IPS DF 6.9 (cell line): ENCODE measurements around the gene ZSWIM3.

Experiments
- DNase-seq: peaks from one replicate; pipeline ENCODE4 v3.0.0-alpha.2; 2013; ENCODE audit warnings: low read depth, low spot score
- H3K27ac ChIP-seq: one replicate; pipeline ENCODE4 v1.5.1; 2013; ENCODE audit warnings: low read length, control low read depth
- H3K27me3 ChIP-seq: 2 replicates; pipeline ENCODE4 v1.6.1; 2013; ENCODE audit warnings: mild to moderate bottlenecking, low read length; ENCODE audit not compliant: control insufficient read depth, insufficient read depth
- H3K36me3 ChIP-seq: 2 replicates; pipeline ENCODE4 v1.6.1; 2013; ENCODE audit warnings: low read length; ENCODE audit not compliant: control insufficient read depth, insufficient read depth
- H3K4me1 ChIP-seq: 2 replicates; pipeline ENCODE4 v1.6.1; 2013; ENCODE audit warnings: low read length; ENCODE audit not compliant: control insufficient read depth, insufficient read depth
- H3K4me3 ChIP-seq: 2 replicates; pipeline ENCODE4 v1.5.1; 2013; ENCODE audit warnings: mild to moderate bottlenecking, low read length
- H3K9me3 ChIP-seq: 2 replicates; pipeline ENCODE4 v1.6.1; 2013; ENCODE audit warnings: low read length, inconsistent platforms; ENCODE audit not compliant: control insufficient read depth, insufficient read depth
- WGBS: extraction: QIAGEN DNeasy Blood & Tissue Kit; methylation state at CpG from one replicate; pipeline ENCODE4 v1.1.7; 2013; ENCODE audit warnings: mixed read lengths, missing lambda C conversion rate; ENCODE audit not compliant: insufficient read length, insufficient coverage; 5-methylcytosine and 5-hydroxymethylcytosine counted together

Gene ZSWIM3

GRCh38 chr20:45910670-45911485, 53.5 kb downstream of the ZSWIM3 start:
- H3K4me3 ChIP-seq, result peak overlapping the region; percentile 69; the same call in 1 of the 2 replicates
- 100% methylated on average over 2 of the region's 43 CpGs for WGBS

DNA sequence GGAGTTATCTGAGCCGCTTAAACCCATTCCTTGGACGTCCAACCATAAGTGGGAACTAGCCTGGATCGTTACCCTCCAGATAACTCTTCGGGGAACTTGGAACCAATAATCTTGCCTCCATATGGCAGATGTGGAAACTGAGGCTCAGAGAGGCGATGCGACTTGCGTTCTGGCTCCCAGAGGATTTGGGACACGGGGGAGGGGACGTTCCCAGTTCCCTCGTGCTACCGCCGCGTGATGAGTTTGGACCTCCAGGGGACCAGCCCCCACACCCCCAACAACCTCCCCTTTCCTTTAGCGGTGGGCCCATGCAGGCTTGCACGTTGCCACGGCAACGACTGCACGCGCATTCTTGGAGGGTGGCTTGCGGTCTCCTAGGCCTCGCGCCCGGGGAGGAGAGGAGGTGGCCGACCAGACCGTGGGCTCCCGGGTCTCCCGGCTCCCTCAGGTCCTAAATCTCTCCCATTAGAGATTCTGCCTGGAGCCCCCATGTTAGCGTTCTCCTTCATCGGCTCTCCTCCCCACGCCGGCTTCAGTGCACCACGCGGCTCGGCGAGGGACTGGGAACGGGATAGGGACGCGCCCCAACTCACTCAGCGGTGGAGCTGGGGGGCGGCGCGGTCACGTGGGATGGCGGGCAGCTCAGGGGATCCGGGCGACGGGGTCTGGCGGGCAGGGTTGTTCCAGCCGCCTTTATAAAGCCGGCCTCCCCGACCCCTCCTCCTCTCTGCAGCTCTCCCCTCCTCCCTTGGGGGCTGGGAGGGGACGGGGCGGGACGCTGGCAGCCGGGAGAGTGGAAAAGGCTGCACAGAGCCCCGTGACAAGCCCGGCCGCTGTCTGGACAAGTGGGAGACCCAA, 54.3 kb downstream of the ZSWIM3 start, which contains the start of gene PLTP:
Gene PLTP (minus strand): TSS at position 670 of the 858 bp plus-strand sequence. CDS start 703 bp downstream, outside the sequence.
- Histone ChIP-seq H3K9me3 (no peaks in the 10 kb centered on the region), H3K27me3 (no peaks in the 10 kb centered on the region), H3K4me3 (peak within 1 kb of the TSS; percentile 69; the same call in 1 of the 2 replicates), H3K4me1 (peaks cover 3% of the 10 kb centered on the region; the same call in 1 of the 2 replicates), H3K36me3 (peaks cover 10% of the 10 kb centered on the region; the same call in 1 of the 2 replicates), H3K27ac (no peak within 1 kb of the TSS)
- WGBS, result no CpG with 5 or more reads among the region's 58 CpGs
- DNase-seq, result no peak

More at GRCh38 chr20:45910670-45911485, 53.5 kb downstream of the ZSWIM3 start:
- Histone ChIP-seq H3K27ac (no peak overlapping the region), H3K27me3 (no peaks in the 10 kb centered on the region), H3K4me1 (peaks cover 3% of the 10 kb centered on the region; the same call in 1 of the 2 replicates), H3K9me3 (no peaks in the 10 kb centered on the region), H3K36me3 (peaks cover 10% of the 10 kb centered on the region)
- DNase-seq, result peak; percentile 100

DNA sequence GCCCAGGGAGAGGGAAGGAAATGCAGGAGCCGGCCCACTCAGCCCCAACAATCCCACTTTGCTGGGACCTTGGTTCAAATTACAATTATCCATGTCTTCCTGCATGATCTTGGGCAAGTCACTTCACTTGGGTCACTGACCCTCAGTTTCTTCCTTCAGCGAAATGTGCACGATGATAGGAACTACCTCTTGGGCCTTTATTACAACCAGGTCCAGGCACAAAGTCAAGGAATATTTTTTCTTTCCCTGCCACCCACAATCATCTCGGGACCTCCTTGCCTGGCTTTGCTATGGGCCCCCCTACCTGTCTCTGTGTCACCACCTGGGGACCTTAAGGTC, 54.9 kb downstream of the ZSWIM3 start:
- H3K4me3 ChIP-seq, result peak overlapping the region; percentile 69; the same call in 1 of the 2 replicates
- DNase-seq, result no peak
- no CpG with 5 or more reads among the region's 4 CpGs for WGBS

GRCh38 chr20:45913116-45913515, 55.7 kb downstream of the ZSWIM3 start:
- H3K27ac ChIP-seq, result no peak overlapping the region
- H3K4me3 ChIP-seq, result no peak overlapping the region
- H3K36me3 ChIP-seq, result 0 out of 2 replicates have a peak, but pooled peaks cover 5% of the 10 kb centered on the region
- H3K4me1 ChIP-seq, result peaks cover 3% of the 10 kb centered on the region; the same call in 1 of the 2 replicates
- no peak for DNase-seq
- no CpG with 5 or more reads among the region's 5 CpGs for WGBS
- H3K27me3 ChIP-seq, result no peaks in the 10 kb centered on the region
- H3K9me3 ChIP-seq, result no peaks in the 10 kb centered on the region

More for the DNA sequence above, 54.9 kb downstream of the ZSWIM3 start:
- no peak overlapping the region for H3K27ac ChIP-seq
- peaks cover 9% of the 10 kb centered on the region; the same call in 1 of the 2 replicates for H3K36me3 ChIP-seq
- H3K4me1 ChIP-seq, result peaks cover 3% of the 10 kb centered on the region; the same call in 1 of the 2 replicates
- no peaks in the 10 kb centered on the region for H3K27me3 ChIP-seq
- H3K9me3 ChIP-seq, result no peaks in the 10 kb centered on the region

DNA sequence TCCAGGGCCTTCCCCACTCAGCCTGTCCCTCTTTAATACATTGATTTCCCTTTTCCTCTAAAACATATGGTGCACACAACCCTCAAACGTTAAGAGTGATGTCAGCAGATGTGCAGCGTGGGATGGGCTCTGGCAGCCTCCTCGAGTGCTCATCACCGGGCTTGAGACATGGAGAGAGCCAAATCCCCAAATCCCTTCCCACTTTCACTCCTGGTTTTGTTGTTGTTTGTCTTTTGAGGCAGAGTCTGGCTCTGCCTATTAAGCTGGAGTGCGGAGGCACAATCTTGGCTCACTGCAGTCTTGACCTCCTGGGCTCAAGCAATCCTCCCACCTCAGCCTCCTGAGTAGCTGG, 60.4 kb downstream of the ZSWIM3 start:
- Histone ChIP-seq H3K27me3 (no peaks in the 10 kb centered on the region), H3K36me3 (no peaks in the 10 kb centered on the region), H3K4me1 (no peaks in the 10 kb centered on the region), H3K4me3 (no peak overlapping the region), H3K9me3 (no peaks in the 10 kb centered on the region), H3K27ac (no peak overlapping the region)
- DNase-seq, result no peak
- no CpG with 5 or more reads among the region's 5 CpGs for WGBS

DNA sequence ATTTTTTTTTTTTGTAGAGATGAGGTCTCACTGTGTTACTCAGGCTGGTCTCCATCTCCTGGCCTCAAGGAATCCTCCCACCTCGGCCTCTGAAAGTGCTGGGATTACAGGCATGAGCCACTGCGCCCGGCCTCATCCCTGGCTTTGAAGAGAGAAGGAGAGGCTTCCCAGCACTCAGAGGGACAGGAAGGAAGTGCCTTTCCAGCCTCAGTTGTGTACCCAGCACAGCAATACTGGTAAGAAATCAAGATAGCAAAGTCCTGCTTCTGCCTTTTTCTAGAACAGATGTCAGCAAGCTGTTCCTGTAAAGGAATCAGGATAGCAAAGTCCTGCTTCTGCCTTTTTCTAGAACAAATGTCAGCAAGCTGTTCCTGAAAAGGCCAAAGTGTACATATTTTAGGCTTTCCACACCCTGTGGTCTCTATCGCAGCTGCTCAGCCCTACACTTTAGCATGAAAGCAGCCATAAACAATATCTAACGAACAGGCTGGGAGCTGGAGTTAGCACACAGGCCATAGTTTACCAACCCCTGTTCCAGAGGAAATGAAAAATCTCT, 60.8 kb downstream of the ZSWIM3 start:
- no peaks in the 10 kb centered on the region for H3K4me1 ChIP-seq

GRCh38 chr20:45918779-45919537, 61.5 kb downstream of the ZSWIM3 start:
- no peaks in the 10 kb centered on the region for H3K27me3 ChIP-seq
- no peaks in the 10 kb centered on the region for H3K36me3 ChIP-seq
- H3K9me3 ChIP-seq, result no peaks in the 10 kb centered on the region
- WGBS, result no CpG with 5 or more reads among the region's 12 CpGs
- no peak overlapping the region for H3K4me3 ChIP-seq
- no peak for DNase-seq
- no peaks in the 10 kb centered on the region for H3K4me1 ChIP-seq
- no peak overlapping the region for H3K27ac ChIP-seq

More for the DNA sequence above, 60.8 kb downstream of the ZSWIM3 start:
- Histone ChIP-seq H3K9me3 (no peaks in the 10 kb centered on the region), H3K27me3 (no peaks in the 10 kb centered on the region), H3K36me3 (no peaks in the 10 kb centered on the region), H3K4me3 (no peak overlapping the region), H3K27ac (no peak overlapping the region)
- no peak for DNase-seq
- WGBS, result no CpG with 5 or more reads among the region's 5 CpGs

- H3K9me3 ChIP-seq, result no peaks in the 10 kb centered on the region
- H3K27me3 ChIP-seq, result no peaks in the 10 kb centered on the region
- no peaks in the 10 kb centered on the region for H3K36me3 ChIP-seq
- no CpG with 5 or more reads among the region's 11 CpGs for WGBS
- no peaks in the 10 kb centered on the region for H3K4me1 ChIP-seq
- no peak overlapping the region for H3K4me3 ChIP-seq
- DNase-seq, result no peak
- H3K27ac ChIP-seq, result no peak overlapping the region
These were observed 62.4 kb downstream of the ZSWIM3 start for GRCh38 chr20:45919542-45920399.
